GM12864 (cell line): ENCODE results near the gene ACACB.

Experiments
- DNase-seq: peaks from one replicate; pipeline ENCODE4 v3.0.0-alpha.2; 2011; ENCODE audit warnings: low read depth
- H3K4me3 ChIP-seq: 2 replicates; pipeline ENCODE4 v1.5.1; 2011; ENCODE audit warnings: mild to moderate bottlenecking, low read depth, low read length, control low read depth
- CTCF ChIP-seq: IDR thresholded peaks from 2 replicates; pipeline ENCODE4 v1.5.1; 2011; ENCODE audit warnings: low read depth, mild to moderate bottlenecking, moderate library complexity, low read length, control low read depth, inconsistent platforms; ENCODE audit errors: missing control alignments

ACACB gene

GRCh38 chr12:109182041-109182839, 65.9 kb downstream of the ACACB start:
- TF ChIP-seq CTCF = no peak
- no peak for DNase-seq
- H3K4me3 ChIP-seq = no peak overlapping the region

- no peak for DNase-seq
- no peak overlapping the region for H3K4me3 ChIP-seq
- TF ChIP-seq CTCF = no peak
These were observed 69.1 kb downstream of the ACACB start for GRCh38 chr12:109185441-109185840.

DNA sequence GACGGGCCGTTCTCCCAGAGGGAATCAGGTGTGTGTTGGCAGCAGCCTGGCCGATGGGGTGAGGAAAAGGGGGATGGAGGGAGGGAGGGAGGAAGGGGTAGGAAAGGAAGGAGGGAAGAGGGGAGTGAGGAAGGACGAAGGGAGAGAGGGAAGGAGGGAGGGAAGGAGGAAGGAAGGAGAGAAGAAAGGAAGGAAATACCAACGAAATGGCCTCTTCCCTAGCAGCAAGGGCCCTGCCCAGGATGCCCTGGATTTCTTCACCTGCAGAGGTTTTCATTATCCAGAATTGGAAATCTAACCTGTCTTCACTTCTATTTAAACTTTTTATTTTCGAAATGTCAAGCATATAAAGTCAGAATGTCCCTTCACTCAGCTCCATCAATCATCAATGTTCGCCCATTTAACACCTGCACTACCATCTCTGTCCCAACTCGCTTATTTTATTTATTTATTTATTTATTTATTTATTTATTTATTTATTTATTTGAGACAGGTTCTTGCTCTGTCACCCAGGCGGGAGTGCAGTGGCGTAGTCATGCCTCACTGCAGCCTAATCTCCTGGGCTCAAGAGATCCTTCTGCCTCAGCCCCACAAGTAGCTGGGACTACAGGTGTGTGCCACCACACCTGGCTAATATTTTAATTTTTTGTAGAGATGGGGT, 70.7 kb downstream of the ACACB start:
- TF ChIP-seq CTCF = no peak
- H3K4me3 ChIP-seq = no peak overlapping the region
- DNase-seq = no peak

DNA sequence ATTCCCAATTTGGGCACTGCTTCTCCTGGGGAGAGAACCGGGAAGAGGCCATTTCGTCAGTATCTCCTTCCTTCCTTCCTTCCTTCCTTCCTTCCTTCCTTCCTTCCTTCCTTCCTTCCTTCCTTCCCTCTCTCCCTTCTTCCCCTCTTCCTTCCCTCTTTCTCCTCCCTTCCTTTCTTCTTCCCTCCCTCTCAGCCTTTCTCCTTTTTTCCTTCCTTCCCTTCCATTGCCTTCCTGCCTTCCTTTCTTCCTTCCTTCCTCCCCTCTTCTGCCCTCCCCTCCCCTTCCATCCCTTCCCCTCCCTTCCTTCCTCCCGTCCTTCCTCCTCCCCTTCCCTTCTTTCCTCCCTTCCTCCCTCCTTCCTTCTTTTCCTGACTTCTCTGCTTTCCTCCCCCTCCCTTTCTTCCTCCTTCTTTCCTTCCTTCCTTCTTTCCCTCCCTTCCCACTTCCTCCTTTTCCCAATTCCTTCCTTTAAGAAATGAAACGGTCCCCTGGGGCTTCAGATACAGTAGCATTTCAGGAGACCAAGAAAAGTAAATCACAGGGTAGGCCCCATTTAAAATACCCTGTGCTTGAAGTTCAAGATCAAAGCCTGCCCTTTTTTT, 71.8 kb downstream of the ACACB start:
- TF ChIP-seq CTCF = no peak
- DNase-seq = no peak
- H3K4me3 ChIP-seq = no peak overlapping the region

GRCh38 chr12:109189291-109189690, 72.9 kb downstream of the ACACB start:
- no peak overlapping the region for H3K4me3 ChIP-seq
- no peak for TF ChIP-seq CTCF
- no peak for DNase-seq

DNA sequence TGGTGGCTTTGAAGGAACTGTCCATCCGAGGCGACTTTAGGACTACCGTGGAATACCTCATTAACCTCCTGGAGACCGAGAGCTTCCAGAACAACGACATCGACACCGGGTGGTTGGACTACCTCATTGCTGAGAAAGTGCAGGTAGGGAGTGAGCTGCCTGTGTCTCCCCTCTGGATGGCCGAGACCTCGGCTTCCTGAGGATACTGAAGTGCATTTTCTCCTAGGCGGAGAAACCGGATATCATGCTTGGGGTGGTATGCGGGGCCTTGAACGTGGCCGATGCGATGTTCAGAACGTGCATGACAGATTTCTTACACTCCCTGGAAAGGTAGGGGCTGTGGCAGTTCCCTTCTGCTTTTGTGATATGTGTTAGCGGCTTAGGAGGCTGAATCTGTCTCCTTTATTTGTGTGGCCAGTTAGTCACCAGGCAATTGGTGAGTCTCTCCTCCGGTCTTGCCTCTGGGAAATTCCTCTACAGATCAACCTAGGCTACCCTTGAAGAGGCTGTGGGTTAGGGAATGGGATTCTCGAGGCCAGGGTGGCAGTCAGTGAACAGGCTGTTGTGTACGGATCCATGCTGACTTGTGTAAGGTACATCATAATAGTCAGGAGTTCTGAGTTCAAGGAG, 75.3 kb downstream of the ACACB start:
- no peak for DNase-seq
- TF ChIP-seq CTCF = no peak
- no peak overlapping the region for H3K4me3 ChIP-seq
